Raji (cell line): ENCODE results near the gene DIO1.

Experiments used
- POLR2A ChIP-seq: IDR thresholded peaks from 2 replicates; pipeline ENCODE4 v1.6.1; 2011; ENCODE audit warnings: low read depth, low read length, control low read depth; ENCODE audit not compliant: insufficient read depth

The DIO1 gene

DNA sequence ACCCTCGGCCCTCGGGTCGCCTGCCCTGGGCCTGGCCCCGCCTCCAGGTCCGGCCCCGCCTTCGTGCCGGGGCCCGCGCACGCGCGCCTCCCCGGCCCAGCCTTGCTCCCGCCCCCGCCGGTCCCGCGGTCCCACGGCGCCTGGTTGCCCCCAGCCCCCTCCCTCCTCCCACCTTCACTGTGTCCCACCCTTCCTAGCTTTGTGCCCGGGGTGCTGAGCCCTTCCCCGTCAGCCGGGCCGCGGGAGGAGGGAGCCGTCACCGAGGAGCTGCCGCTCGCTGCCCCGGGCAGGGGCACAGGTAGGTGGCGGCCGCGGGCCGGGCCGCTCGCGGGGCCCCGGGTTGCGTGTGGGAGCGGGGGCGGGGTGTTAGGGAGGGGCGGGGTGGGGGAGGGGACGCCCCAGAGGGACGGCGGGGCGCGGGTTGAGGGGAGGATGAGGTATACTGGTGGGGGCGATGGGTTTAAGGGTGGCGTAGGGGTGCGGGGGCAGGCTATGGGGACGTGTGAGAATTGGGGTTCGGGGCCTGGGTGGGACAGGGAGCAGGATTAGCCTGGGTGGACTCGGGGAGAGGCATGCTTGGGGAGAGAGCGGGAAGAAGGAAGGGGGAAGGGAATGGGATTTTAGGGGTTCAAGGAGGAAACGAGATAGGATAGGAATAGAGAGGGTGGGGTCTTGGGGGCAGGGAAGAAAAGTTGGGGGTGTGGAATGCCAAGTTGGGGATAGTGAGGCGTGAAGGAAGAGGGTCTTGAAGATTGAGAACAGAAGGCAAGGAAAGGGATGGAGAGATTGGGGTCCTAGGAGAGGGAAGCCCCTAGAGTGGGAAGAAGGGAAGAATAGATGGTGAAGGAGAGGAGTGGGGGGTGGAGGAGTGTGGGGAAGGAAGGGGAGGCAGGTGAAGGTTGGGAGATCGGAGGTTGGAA lies 52.5 kb downstream of the DIO1 start, which contains the start of gene LRRC42:
Gene LRRC42 (plus strand): TSS at position 99 of the 920 bp plus-strand sequence. CDS start 5,650 bp downstream, outside the sequence.
- TF ChIP-seq POLR2A: 0 out of 2 replicates have a peak, but pooled peaks have one; percentile 45

DNA sequence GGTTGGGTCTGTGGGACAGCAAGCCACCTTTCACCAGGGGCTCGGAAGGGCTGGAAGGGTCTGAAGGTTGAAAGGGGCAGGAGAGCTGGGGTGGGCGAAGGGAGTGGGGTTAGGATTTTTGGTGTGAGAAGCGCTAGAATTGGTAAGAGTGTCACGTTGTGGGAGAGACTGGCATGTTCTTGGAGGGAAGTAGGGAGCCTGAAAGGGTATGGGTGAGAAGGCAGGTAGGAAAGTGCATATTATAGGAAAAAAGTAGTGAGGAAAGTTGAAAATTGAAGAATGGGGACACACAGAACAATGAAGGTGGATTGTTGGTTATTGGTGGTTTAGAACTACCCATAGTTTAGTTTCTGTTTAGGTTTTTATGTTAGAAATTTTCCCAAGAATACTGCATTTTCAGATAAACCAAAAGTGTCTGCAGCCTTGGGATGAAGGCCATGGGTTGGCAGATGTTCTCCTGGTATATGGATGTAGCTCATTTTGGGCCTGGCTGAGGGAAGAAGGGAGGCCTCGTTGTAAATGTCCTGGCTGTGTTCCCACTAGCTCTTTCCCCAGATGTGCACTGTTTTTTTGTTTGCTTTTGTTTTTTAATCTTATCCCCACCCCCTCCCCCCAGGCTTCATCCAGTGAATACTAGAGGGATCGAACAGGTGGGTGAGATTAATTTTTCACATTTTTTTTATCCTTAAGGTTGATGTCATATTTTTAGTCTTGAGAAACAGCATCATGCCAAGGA lies 53.4 kb downstream of the DIO1 start:
- no peak for TF ChIP-seq POLR2A

DNA sequence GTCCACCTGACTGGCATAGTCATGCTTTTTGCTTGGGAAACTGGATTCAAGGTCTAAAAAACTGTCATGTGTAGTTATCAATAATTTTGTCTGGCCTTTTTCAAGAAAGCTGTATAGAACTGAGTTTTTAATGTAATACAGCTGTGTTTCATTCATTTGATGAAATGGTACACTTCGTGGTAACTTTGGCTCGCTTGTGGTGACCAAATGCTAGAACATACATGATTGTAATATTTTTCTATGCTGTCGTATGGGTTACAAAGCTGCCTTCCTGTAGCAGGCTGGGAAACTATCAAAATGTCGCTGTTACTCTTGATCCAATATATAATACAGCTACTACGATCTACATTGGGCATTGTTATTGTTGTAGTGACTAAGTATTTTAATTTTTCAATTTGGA lies 54.3 kb downstream of the DIO1 start:
- no peak for TF ChIP-seq POLR2A

DNA sequence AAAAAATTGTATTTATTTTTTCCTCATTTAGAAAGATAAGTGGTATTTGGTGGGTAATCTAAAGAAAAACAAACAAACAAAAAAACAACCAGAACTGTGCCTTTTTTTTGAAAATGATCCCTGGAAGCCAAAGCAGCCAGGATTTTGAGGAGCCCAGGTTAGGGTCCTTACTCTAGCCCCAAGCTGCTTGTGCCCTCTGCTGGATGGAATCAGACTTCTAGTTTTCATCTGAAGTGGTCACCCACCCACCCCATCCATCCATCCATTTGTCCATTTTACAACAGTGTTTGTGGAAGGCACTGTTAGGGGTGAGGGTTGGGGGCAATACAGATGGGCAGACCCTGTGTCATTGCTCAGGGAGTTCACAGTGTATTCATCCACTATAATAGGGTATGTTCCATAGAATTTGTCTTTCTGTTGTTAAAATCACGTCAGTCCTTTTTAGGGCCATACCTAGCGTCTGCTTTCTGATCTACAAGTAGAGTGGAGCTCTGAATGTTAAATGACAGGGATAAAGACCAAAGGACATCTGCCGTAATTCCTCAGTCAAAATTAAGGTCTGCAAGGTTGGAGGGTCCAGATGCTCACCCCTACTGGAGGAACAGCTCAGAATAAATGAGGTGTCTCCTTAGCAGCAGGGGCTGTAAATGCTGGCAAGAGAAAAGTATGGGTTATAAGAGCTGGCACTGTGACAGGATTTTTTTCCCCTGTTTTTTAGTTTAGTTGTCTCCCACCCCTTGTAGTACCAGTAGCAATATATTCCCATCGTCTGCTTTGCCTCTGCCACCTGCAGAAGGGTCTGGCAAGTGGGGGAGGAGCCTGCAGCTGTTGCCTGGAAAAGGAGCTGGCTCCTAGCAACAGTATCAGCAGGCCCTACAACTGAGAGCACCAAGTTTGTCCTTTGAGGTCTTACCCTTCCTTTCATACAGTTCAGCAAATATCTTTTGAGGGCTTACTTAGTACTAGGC lies 55.3 kb downstream of the DIO1 start:
- TF ChIP-seq POLR2A: no peak

DNA sequence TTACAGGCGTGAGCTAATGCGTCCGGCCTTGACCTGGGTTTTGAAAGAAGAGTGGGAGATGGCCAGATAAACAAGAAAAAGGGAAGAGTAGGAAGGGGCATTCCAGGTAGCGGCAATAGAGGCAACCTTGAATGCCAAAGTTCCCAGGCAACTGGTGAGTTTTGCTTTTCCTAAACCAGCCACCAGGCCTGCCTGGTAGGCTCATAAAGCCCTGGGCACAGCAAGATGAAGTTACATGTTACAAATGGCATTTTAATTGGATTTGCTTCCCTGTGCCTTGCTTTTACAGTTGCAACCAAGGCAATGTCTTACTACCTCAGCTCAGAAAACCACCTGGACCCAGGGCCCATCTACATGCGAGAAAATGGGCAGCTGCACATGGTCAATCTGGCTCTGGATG lies 57.7 kb downstream of the DIO1 start:
- no peak for TF ChIP-seq POLR2A

DNA sequence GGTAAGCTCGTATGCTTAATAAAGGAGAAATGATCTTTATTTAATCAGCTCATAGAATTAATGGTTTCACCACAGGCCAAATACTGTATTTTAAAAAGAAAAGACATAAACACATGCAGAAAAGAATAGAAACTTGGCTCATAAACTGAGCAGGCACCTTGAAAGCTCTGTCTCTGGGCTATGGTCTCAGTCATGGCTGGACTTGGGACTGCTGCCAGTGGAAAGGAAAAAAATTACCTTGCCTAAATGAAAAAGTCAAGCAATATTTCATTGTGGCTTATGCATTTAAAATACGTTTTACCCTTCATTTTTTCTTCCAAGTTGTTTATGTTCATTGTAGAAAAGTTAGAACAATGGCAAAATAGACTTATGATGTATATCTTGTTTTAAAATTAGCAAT lies 60.1 kb downstream of the DIO1 start:
- TF ChIP-seq POLR2A: no peak

DNA sequence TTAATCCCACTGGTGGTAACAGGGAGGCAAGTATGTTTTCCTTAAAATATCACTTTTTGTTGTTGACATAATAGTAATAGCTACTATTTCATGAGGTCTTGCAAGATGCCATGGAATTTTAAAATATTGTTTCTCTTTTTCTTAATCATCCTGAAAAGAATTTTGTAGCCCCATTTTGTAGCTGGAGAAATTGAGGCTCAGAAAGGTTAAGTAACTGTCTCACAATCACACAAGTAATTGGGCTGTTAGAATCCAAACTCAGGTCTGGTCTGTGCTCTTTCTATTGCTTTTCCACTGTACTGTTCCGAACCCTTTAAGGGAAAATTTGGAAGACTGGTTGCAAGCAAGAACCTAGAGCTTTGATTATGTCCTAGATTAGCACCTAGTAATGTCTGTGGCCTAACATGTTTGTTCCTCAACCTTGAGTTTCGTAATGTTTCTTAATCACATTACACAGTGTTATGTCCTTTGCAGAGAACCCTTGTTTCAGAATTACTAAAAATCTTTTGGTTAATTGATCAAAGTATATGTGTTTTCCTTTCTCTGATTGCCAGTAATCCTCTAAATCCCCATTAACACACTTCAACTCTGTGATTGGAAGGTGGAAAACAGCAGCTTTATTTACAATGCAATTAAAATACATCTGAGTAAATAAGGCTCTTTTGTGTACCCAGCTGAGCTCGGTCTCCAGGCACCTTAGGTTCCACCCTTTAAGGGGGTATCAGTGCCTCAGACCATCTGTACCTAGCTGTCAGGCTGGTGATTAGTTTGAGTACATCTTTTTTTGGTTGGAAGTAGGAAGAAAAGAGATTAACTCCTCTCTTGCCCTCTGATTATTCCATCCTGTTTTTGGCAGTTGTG lies 62.6 kb downstream of the DIO1 start:
- TF ChIP-seq POLR2A: no peak

DNA sequence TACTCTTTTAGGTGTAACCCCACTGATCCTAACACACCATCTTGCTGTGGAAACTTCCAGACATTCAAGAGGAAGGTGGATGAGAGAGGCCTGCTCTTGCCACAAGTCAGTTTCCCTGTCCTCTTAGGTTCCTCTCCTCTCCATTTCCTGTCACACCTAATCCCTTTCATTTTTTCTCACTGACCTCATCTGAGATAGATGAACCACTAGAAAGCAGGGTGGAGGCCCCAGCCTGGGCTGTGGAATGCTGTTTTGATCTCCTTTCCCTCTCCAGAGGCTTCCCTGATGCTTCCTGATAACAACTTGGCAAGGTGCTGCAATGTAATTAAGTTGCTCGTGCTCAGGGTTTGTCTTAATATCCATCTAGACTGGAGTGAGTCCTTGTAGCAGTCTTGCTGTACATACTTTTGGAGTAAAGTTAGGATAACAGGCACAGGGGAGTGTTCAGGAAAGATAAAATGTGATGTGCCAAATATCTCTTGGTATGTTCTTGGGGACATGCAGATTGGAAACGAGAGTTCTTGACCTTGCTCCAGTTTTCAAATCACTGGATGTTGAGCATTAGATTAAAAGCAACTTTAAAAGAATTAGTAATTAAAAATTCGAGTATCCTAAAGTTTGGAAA lies 63.3 kb downstream of the DIO1 start:
- TF ChIP-seq POLR2A: no peak

DNA sequence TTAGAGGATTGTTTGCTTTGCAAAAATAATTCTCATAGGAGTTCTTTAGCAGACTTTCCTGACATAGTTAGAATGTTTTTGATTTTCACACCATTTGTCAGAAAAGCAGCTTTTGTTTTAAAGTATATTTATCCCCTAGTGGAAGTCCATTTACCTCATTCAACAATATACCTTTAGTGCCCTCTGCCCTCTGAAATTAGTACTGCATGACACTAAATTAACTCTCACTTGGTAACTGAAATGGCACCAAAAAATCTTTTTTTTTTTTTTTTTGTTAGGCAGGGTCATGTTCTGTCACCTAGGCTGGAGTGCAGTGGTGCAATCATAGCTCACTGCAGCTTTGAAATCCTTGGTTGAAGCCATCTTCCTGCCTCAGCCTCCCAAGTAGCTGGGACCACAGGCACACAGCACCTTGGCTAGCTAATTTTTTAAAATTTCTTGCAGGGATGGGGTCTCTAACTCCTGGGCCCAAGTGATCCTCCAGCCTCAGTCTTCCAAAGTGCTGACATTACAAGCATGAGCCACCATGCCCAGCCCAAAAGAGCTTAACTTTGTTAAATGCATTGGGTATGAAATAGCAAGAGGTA lies 65.8 kb downstream of the DIO1 start:
- no peak for TF ChIP-seq POLR2A
